K562 (cell line): Measurements from ENCODE around the gene TMEM33. TPM values are rescaled to one million over a fixed set of nuclear protein-coding genes. Genes with fewer than 3 reads are reported as not detected.

ENCODE experiments used
- BRCA1 ChIP-seq, 2 experiments: fragments of 450-650 bp in 1 of 2; sonication (generic) in 1 of 2; formaldehyde crosslinking in 1 of 2; IDR thresholded peaks; 2 replicates each; pipeline versions ENCODE4 v1.5.0 to v1.6.1; 2017 to 2020; ENCODE audit warnings: mild to moderate bottlenecking in 1 of 2, missing genetic modification reagents in 1 of 2
- CBX2 ChIP-seq: fragments of 200-600 bp; sonication (generic); IDR thresholded peaks from one replicate; pipeline ENCODE4 v1.6.1; 2012; ENCODE audit warnings: mild to moderate bottlenecking, low read length, inconsistent platforms; ENCODE audit not compliant: insufficient read depth, poor library complexity, severe bottlenecking
- CBX8 ChIP-seq: fragments of 200-600 bp; sonication (generic); IDR thresholded peaks from 2 replicates; pipeline ENCODE4 v1.6.1; 2012; ENCODE audit warnings: borderline replicate concordance, mixed run types, low read depth, mild to moderate bottlenecking, moderate library complexity, mixed read lengths, low read length, control low read depth, inconsistent platforms; ENCODE audit not compliant: poor library complexity, severe bottlenecking; ENCODE audit errors: extremely low read depth
- DPF2 ChIP-seq: fragments of 450-650 bp; IDR thresholded peaks from 2 replicates; pipeline ENCODE4 v1.6.1; 2016
- ERF ChIP-seq: fragments of 450-650 bp; formaldehyde crosslinking; IDR thresholded peaks from 2 replicates; pipeline ENCODE4 v1.4.0; 2020; ENCODE audit warnings: mild to moderate bottlenecking, mixed read lengths
- GABPA ChIP-seq: fragments of 200-800 bp; sonication (Bioruptor generic); conservative IDR thresholded peaks from 2 replicates; pipeline ENCODE4 v1.6.1; 2016; ENCODE audit warnings: low read depth, missing genetic modification characterization, missing compliant biosample characterization
- GTF2B ChIP-seq: IDR thresholded peaks from 2 replicates; pipeline ENCODE4 v1.6.1; 2011; ENCODE audit not compliant: insufficient read length; ENCODE audit errors: extremely low read depth
- GTF2F1 ChIP-seq: IDR thresholded peaks from 2 replicates; pipeline ENCODE4 v1.6.1; 2011; ENCODE audit warnings: low read depth, low read length, improper control_type of control experiment
- KDM1A ChIP-seq, 2 experiments: fragments of 450-650 bp; IDR thresholded peaks; 2 replicates each; pipeline ENCODE4 v1.6.1; 2016; ENCODE audit warnings: mild to moderate bottlenecking in 2 of 2
- LEF1 ChIP-seq: fragments of 450-650 bp; IDR thresholded peaks from 2 replicates; pipeline ENCODE4 v1.6.1; 2016; ENCODE audit warnings: mild to moderate bottlenecking
- NR2C2 ChIP-seq, 2 experiments: fragments of 200-800 bp in 1 of 2; sonication (Bioruptor generic) in 1 of 2; sonication (generic) in 1 of 2; formaldehyde crosslinking in 1 of 2; IDR thresholded peaks; 2 replicates each; pipeline versions ENCODE4 v1.6.1 to v1.8.0; 2016 to 2022; ENCODE audit warnings: mild to moderate bottlenecking in 1 of 2, missing compliant biosample characterization in 1 of 2, missing genetic modification characterization in 1 of 2, missing genetic modification reagents in 1 of 2
- NR2F6 ChIP-seq: fragments of 450-650 bp; formaldehyde crosslinking; IDR thresholded peaks from 2 replicates; pipeline ENCODE4 v1.4.0; 2020; ENCODE audit warnings: mild to moderate bottlenecking
- POLR2G ChIP-seq: fragments of 200-400 bp; formaldehyde crosslinking; IDR thresholded peaks from 2 replicates; pipeline ENCODE4 v1.6.1; 2017; ENCODE audit warnings: low read depth, mild to moderate bottlenecking, antibody characterized with exemption, low read length, moderate library complexity
- SIN3A ChIP-seq, 2 experiments: fragments of 150-350 bp in 1 of 2; IDR thresholded peaks; 2 replicates each; pipeline ENCODE4 v1.6.1; 2011 to 2016; ENCODE audit warnings: borderline replicate concordance in 2 of 2, low read depth in 2 of 2, low read length in 2 of 2, mild to moderate bottlenecking in 2 of 2, moderate library complexity in 2 of 2; ENCODE audit not compliant: control insufficient read depth in 1 of 2
- SMAD4 ChIP-seq: fragments of 250-450 bp; sonication (Bioruptor Pico); conservative IDR thresholded peaks from 2 replicates; pipeline ENCODE4 v1.8.0; 2021; ENCODE audit warnings: inconsistent platforms, mild to moderate bottlenecking, moderate library complexity
- SNIP1 ChIP-seq: fragments of 450-650 bp; IDR thresholded peaks from 2 replicates; pipeline ENCODE4 v1.7.1; 2017; ENCODE audit warnings: low read depth, mild to moderate bottlenecking
- THAP12 ChIP-seq: fragments of 250-450 bp; sonication (Bioruptor Pico); IDR thresholded peaks from 2 replicates; pipeline ENCODE4 v1.9.0; 2021; ENCODE audit warnings: mild to moderate bottlenecking, inconsistent platforms
- ZNF280A ChIP-seq: fragments of 450-650 bp; IDR thresholded peaks from 2 replicates; pipeline ENCODE4 v1.6.1; 2018; ENCODE audit warnings: mild to moderate bottlenecking, low read depth; ENCODE audit not compliant: partially characterized antibody
- ZNF3 ChIP-seq: fragments of 250-450 bp; sonication (Bioruptor Pico); IDR thresholded peaks from 2 replicates; pipeline ENCODE4 v1.5.0; 2021; ENCODE audit warnings: mild to moderate bottlenecking, moderate library complexity
- ZNF311 ChIP-seq: fragments of 250-450 bp; sonication (Bioruptor Pico); IDR thresholded peaks from 2 replicates; pipeline ENCODE4 v1.4.0; 2020; ENCODE audit warnings: mild to moderate bottlenecking, moderate library complexity
- ZNF551 ChIP-seq: fragments of 250-450 bp; sonication (Bioruptor Pico); IDR thresholded peaks from 2 replicates; pipeline ENCODE4 v1.5.0; 2021; ENCODE audit warnings: mild to moderate bottlenecking, moderate library complexity
- ZNF764 ChIP-seq: fragments of 250-450 bp; sonication (Bioruptor Pico); IDR thresholded peaks from 2 replicates; pipeline ENCODE4 v1.4.0; 2020; ENCODE audit warnings: low read depth, mild to moderate bottlenecking, moderate library complexity
- polyA plus RNA-seq, 8 experiments: library from polyadenylated mRNA; depleted of rRNA in 4 of 8; stranded (reverse) in 5 of 8; unstranded in 3 of 8; fragments of >200 nt; fragmentation: Nextera tagmentation in 2 of 8; fragmentation: Illumina TruSeq in 1 of 8; extraction: Ambion mirVana in 2 of 8; extraction: Trizol in 1 of 8; gene quantifications; 2 replicates each; pipeline versions ENCODE4 v1.2.1 to v1.2.3, GENCODE V29; 2011 to 2014; ENCODE audit warnings: inconsistent platforms in 1 of 8, missing spikeins in 1 of 8
- total RNA-seq, 7 experiments: library from RNA; depleted of rRNA in 6 of 7; stranded (reverse); fragments of >200 nt in 6 of 7; fragmentation: Illumina TruSeq in 2 of 7; extraction: Trizol in 2 of 7; gene quantifications; 2 replicates each; pipeline versions ENCODE4 v1.2.1 to v1.2.3, GENCODE V29; 2011 to 2021; ENCODE audit warnings: low replicate concordance in 1 of 7

Gene TMEM33
- total and polyA plus RNA-seq, 9 of the 15 experiments (the other 6 are each of a cell fraction or from before 2014, with no cell fraction given) = 16.8 to 85.9 (median 67.9) TPM

GRCh38 chr4:41934901-41935651, at the start of gene TMEM33 (continued):
- no peak for TF ChIP-seq GTF2B
- TF ChIP-seq ZNF764 (CRISPR knock-in tag) = no peak
- TF ChIP-seq NR2C2 (CRISPR knock-in tag; IDR thresholded peaks at IDR 0.05) = peak; percentile 97
- TF ChIP-seq NR2C2 (tag; IDR thresholded peaks at IDR 0.05) = peak; percentile 100
- TF ChIP-seq SNIP1 = no peak
- TF ChIP-seq ZNF551 (CRISPR knock-in tag) = no peak
- TF ChIP-seq DPF2 = 0 out of 2 replicates have a peak, but pooled peaks have one; percentile 17
- no peak for TF ChIP-seq KDM1A (IDR thresholded peaks at IDR 0.05)
- peak; percentile 41 to 44; a peak in 2 of 4 replicates for TF ChIP-seq SIN3A (IDR thresholded peaks at IDR 0.05; ENCODE audit: borderline replicate concordance in 2 of 2, control insufficient read depth in 1 of 2, low read depth in 2 of 2, low read length in 2 of 2)
- no peak for TF ChIP-seq ZNF311 (CRISPR knock-in tag)
- TF ChIP-seq CBX2 = no peak
- no peak for TF ChIP-seq GTF2F1
- TF ChIP-seq ERF (CRISPR knock-in tag) = no peak
- no peak for TF ChIP-seq BRCA1 (IDR thresholded peaks at IDR 0.05)
- no peak for TF ChIP-seq BRCA1 (CRISPR knock-in tag; IDR thresholded peaks at IDR 0.05)
- TF ChIP-seq SMAD4 (CRISPR knock-in tag) = 0 out of 2 replicates have a peak, but pooled peaks have one; percentile 27
- peak; percentile 99 for TF ChIP-seq GABPA (tag)
- 0 out of 2 replicates have a peak, but pooled peaks have one; percentile 13 for TF ChIP-seq THAP12 (CRISPR knock-in tag)
- TF ChIP-seq POLR2G = peak; percentile 91
- TF ChIP-seq CBX8 = no peak
- TF ChIP-seq NR2F6 = no peak
- no peak for TF ChIP-seq ZNF3 (CRISPR knock-in tag)
- TF ChIP-seq LEF1 = peak; percentile 64; the same call in 1 of the 2 replicates
- TF ChIP-seq ZNF280A = no peak
